GM10248 (cell line): ENCODE results near the gene CCDC107.
A peak's percentile ranks its signal among the peaks of the same experiment; 100 is the strongest.

Experiments used
- CTCF ChIA-PET: fragments of 300-600 bp; sonication (Branson Sonifier 250); formaldehyde crosslinking; extraction: SDS; loops from one replicate; lab custom pipeline; 2021; ENCODE audit warnings: antibody characterized with exemption; lab: Yijun Ruan, JAX
- POLR2A ChIA-PET: fragments of 350-650 bp; sonication (Branson Sonifier 250); formaldehyde crosslinking; extraction: SDS; loops from one replicate; lab custom pipeline; 2020; ENCODE audit warnings: antibody characterized with exemption; lab: Yijun Ruan, JAX
- DNase-seq: peaks from one replicate; pipeline ENCODE4 v3.0.0; 2012; ENCODE audit errors: extremely low spot score
- TF ChIP-seq, protein P1 (sequence below): IDR thresholded peaks from 2 replicates; pipeline ENCODE4 v1.5.1; 2012; ENCODE audit warnings: mild to moderate bottlenecking, low read depth; ENCODE audit errors: extremely low read depth, missing control alignments, control extremely low read depth

Gene CCDC107

GRCh38 chr9:35687972-35688557 lies 30.0 kb downstream of the CCDC107 start:
- TF ChIP-seq, protein P1, sequence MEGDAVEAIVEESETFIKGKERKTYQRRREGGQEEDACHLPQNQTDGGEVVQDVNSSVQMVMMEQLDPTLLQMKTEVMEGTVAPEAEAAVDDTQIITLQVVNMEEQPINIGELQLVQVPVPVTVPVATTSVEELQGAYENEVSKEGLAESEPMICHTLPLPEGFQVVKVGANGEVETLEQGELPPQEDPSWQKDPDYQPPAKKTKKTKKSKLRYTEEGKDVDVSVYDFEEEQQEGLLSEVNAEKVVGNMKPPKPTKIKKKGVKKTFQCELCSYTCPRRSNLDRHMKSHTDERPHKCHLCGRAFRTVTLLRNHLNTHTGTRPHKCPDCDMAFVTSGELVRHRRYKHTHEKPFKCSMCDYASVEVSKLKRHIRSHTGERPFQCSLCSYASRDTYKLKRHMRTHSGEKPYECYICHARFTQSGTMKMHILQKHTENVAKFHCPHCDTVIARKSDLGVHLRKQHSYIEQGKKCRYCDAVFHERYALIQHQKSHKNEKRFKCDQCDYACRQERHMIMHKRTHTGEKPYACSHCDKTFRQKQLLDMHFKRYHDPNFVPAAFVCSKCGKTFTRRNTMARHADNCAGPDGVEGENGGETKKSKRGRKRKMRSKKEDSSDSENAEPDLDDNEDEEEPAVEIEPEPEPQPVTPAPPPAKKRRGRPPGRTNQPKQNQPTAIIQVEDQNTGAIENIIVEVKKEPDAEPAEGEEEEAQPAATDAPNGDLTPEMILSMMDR: no peak
- no peak for DNase-seq
- POLR2A ChIA-PET: no interaction called here
- CTCF ChIA-PET: interaction anchor here (0.9 to 2.4 kb wide), 4 partner anchors 8 to 77 kb away, joined by 3 to 23 read pairs (median 8); no protein-coding TSS in a partner anchor

DNA sequence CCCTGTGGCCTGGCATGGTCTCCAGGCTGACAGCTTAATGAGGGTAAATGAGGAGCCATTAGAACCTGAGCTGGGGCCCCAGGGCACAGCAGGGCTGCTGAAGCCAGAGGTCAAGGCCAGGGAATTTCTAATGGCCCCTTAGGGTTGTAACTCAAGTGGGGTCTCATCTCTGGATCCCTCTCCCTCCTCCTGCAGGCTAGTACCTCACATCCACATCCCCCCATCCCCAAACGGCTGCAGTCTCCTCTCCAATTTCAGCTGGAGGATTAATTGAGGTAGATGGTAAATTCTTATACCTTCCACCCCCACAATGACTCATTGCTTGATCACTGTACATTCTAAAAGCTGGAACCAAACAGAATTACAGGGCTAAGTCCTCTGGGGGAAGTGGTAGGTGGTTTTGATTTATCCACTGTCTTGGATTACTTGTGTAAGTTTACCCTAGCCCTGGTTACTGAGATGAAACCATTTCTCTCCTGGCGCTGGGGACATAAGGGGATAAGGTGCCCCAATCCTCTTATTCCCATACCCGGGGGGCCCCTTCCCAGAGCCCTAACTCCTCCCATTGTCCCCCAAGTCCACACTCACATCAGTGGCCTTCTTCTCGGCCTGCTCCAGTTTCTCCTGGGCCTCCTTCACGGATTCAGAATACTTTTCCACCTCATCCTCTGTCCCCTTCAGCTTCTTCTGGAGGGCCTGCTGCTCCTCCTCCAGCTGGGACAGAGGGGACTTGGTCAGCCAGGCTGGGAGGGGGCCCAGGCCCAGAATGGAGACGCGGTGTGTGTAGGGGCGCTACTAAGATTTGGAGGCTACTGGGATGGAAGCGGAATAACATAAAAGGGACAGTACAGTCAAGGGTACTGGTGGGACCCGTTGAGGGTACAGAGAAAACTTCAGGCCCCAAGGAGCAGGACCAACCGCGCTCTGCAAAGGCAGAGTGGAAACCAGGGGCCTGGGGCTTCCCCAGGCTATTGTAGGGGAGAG lies 30.8 kb downstream of the CCDC107 start:
- TF ChIP-seq, protein P1: no peak
- ChIA-PET POLR2A (no interaction called here), CTCF (interaction anchor here (0.9 to 2.4 kb wide), 5 partner anchors 7 to 78 kb away, joined by 3 to 23 read pairs (median 6); no protein-coding TSS in a partner anchor)
- DNase-seq: no peak

GRCh38 chr9:35689542-35690293 lies 31.6 kb downstream of the CCDC107 start, which contains the start of gene TPM2:
Gene TPM2, minus strand, starts transcription at chr9:35689925. Its CDS starts 108 bp downstream, at chr9:35689817.
- no peak for DNase-seq
- ChIA-PET POLR2A (interaction anchor here (0.9 kb wide), 1 partner anchor 38 kb away, joined by 3 read pairs; no protein-coding TSS in a partner anchor), CTCF (interaction anchor here (1.0 to 2.5 kb wide), 7 partner anchors 14 to 79 kb away, joined by 3 to 12 read pairs (median 5); partner anchors contain the start of gene ARHGEF39)
- TF ChIP-seq, protein P1: no peak

- peak; percentile 55 for DNase-seq
- POLR2A ChIA-PET: interaction anchor here (0.9 to 1.4 kb wide), 3 partner anchors 15 to 38 kb away, joined by 3 read pairs; partner anchors contain the start of genes CCDC107 and RMRP
These were observed 32.2 kb downstream of the CCDC107 start for GRCh38 chr9:35690294-35690613.

GRCh38 chr9:35690614-35691333 lies 32.7 kb downstream of the CCDC107 start:
- ChIA-PET CTCF (interaction anchor here (1.0 to 2.5 kb wide), 7 partner anchors 19 to 87 kb away, joined by 3 to 12 read pairs (median 4); partner anchors contain the start of gene ARHGEF39), POLR2A (interaction anchor here (0.9 to 1.4 kb wide), 4 partner anchors 15 to 74 kb away, joined by 3 read pairs; partner anchors contain the start of genes CCDC107 and RMRP)
- peak; percentile 59 for DNase-seq
- TF ChIP-seq, protein P1: no peak

More at GRCh38 chr9:35690294-35690613, 32.2 kb downstream of the CCDC107 start:
- CTCF ChIA-PET: interaction anchor here (1.0 to 2.5 kb wide), 6 partner anchors 18 to 87 kb away, joined by 3 to 12 read pairs (median 4); partner anchors contain the start of gene ARHGEF39
- TF ChIP-seq, protein P1: no peak
